Stimulated activated CD8-positive, alpha-beta memory T cell treated with anti-CD3 and anti-CD28 coated beads, Interleukin-12 subunit alpha, Interleukin-12 subunit beta, amount 100 ng/mL, for 4 hours (primary cell): Measurements from ENCODE around the gene LOC101059915.
A peak's percentile ranks its signal among the peaks of the same experiment; 100 is the strongest.
"Not testable (repeated sequence)": the region's sequence is repeated elsewhere in the genome, so short reads cannot be mapped to it uniquely, and the experiment has no call there.

Source experiments
- DNase-seq: peaks from one replicate; pipeline ENCODE4 v3.0.0-alpha.2; 2020; ENCODE audit warnings: low read depth

The LOC101059915 gene

DNA sequence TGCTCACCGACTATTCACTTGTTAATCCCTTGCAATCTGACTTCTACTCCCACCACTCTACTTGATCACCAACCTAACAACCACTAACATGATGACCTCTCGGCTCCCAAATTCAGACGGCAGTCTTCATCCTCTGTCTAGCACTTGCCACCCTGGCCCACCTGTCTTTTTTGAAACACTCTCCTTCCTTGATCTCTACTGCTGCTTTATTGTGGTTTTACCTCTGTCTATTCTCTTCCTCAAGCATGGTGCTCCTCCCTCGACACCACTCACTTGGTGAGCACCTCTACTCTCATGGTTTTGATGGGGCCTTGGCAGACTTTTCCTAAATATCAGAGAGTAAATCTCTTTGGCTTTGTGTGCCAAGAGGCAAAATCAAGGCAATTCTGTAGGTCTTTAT is 27.3 kb upstream of the LOC101059915 start:
- no peak for DNase-seq

DNA sequence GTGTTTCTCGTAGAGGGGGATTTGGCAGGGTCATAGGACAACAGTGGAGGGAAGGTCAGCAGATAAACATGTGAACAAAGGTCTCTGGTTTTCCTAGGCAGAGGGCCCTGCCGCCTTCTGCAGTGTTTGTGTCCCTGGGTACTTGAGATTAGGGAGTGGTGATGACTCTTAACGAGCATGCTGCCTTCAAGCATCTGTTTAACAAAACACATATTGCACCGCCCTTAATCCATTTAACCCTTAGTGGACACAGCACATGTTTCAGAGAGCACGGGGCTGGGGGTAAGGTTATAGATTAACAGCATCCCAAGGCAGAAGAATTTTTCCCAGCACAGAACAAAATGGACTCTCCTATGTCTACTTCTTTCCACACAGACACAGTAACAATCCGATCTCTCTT is 22.9 kb upstream of the LOC101059915 start:
- DNase-seq = not testable (repeated sequence)

DNA sequence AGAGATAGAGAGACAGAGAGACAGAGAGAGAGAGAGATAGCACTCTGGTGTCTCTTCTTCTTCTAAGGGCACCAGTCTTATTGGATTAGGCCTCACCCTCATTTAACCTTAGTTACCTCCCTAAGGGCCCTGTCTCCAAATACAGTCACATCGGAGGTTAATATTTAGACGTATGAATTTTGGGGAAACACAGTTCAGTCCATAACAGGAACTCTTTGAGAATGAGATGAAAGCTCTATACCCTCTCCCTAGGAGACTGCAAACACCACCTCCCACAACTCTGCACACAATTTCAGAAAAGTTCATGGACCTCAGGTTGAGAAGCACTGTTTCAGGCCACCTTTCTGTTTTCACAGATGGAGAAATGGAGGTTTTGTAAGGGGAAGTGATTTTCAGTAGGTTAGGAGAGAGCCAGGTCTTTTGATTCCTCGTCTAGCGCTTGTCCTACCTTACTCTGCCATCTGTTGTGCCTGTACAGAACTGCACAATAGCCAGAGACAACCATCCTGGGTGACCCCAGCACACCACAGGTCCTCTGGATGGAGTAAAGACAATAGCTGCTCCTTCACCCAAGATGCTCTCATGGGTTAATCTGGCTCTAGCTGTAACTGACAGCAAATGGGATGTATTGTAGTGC is 16.9 kb upstream of the LOC101059915 start:
- DNase-seq = no peak

DNA sequence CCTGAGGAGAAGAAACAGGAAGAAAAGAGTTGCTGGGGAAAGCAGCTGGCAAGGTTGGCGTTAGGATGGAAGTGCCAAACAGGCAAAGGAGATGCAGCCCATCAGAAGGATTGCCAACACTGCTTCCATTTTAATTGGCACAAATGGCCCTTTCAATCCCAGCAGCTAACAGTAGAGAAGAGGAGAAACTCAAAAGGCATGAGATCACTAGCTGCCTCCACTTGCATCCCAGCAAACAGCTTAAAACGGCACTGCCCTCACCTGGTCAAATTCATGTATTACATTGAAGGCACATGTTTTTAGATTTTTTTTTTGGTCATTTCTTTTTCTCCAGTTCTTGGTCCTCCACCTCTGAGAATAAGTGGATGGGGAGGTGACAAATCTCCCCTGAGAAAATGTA is 14.9 kb upstream of the LOC101059915 start:
- no peak for DNase-seq

DNA sequence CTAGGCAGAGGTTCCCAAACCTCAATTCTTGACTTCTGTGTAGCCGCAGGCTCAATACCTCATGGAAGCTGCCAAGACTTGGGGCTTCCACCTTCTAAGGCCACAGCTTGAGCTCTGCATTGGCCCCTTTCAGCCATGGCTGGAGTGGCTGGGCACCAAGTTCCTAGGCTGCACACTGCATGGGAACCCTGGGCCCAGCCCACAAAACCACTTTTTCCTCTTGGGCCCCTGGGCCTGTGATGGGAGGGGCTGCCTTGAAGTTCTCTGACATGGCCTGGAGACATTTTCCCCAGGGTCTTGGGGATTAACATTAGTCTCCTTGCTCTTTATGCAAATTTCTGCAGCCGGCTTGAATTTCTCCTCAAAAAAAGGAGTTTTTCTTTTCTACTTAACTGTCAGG is 14.0 kb upstream of the LOC101059915 start:
- DNase-seq = no peak

DNA sequence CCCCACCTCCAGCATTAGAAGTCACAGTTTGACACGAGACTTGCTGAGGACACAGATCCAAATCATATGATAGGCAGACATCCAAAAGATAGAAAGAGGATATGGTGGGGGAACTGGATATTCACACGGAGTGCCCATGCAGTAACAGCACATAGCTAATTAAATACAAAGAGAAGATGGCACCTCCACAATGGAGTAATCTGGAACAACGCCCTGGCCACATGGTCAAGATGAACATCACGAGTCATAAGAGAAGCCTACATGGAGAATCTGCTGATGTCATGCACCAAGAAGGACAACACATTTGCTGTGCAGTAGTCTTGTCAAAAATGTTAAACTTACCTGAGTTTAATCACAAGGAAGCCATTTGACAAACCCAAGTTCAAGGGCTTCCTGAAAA is 10.1 kb upstream of the LOC101059915 start:
- DNase-seq = no peak

DNA sequence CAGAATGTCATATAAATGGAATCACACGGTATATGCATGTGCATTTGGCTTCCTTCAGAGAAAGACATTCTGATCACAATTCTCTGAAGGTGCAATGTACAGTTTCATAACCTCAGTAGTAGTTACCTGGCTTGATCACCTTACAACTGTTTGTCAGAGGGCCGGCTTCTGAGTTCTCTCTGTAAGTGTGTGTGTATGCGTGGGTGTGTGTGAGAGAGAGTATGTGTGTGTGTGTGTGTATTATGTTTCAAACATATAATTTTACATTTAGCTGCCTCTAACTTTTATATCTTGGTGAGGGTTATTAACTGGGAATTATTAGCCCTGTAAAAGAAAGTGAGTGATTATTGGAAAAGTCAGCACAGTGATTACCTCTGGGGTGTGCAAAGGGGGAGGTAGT is 8.0 kb upstream of the LOC101059915 start:
- DNase-seq = no peak

DNA sequence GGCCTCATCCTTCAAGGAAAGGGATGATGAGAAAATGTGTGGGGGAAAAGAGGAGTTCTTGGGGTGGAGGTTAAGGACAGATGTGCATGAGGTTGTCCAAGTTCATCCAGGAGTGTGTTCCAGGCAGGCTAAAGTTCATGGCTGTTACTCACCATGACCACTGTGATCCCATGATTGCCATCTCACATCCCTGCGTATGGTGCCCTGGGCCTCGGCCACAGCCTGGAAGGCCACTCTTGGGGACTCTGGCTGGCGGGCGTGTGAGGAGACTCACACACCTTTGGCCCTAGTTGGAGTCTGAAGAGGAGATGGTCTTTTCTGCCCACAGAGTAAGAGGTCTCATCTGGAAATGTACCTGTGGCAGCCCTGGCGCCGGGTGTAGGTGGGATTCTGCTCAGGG is 7.4 kb upstream of the LOC101059915 start:
- DNase-seq = no peak

DNA sequence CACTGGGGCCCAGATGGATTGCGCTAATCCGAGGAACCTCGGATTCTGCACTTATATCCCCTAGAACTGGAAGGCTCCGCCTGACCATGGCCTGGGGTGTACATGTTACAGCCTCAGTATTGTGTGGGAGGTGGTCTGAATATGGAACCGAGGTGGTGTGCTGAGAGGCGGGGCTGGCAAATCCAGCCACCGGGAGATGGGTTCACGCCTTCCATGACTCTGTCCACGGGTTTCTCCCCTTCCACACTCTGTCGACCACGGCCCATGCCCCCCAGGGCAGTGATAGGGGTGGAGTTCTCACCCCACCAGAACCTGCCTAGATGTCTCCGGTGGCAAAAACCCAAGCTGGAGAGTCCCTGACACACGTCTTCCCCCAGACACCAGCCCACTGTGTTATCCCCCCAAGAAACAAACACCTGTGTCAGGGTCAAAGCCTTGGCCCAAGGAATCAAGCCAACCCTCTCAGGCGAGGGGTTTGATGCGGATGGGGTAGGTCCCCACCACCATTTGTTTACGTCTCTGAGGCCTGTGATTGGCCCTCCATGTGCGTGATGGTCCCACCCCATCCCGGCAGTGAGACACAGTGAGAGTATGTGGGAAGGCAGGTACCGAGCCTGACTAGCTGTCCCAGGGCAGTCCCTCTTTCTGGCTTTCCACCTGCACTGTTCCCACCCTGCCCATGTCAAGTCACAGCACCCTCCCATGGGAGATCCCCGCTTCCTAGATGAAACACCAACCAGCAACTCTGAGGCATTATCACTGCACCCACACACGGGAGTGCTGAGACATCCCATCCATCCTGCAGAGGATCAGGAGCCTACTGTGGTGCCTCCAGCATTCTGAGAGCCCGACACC is 6.6 kb upstream of the LOC101059915 start:
- no peak for DNase-seq

DNA sequence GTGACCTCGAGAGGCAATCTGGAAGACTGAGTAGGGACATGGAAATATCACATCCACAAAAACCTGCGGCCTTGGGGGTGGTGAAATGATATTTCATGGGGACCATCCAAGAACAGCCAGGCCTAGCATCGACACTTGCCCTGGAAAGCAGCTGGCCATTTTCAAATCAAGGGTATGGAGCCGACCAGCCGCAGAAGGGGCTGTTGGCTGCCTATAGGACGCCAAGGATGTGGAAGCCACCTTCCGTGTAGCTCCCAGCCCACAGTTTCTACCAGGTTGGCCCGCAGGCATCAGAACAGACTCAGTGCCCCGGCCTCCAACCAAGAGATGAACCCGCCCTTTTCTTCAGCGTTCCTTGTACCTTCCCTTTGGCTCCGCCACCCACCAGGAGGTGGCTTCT is 5.4 kb upstream of the LOC101059915 start:
- DNase-seq = no peak

DNA sequence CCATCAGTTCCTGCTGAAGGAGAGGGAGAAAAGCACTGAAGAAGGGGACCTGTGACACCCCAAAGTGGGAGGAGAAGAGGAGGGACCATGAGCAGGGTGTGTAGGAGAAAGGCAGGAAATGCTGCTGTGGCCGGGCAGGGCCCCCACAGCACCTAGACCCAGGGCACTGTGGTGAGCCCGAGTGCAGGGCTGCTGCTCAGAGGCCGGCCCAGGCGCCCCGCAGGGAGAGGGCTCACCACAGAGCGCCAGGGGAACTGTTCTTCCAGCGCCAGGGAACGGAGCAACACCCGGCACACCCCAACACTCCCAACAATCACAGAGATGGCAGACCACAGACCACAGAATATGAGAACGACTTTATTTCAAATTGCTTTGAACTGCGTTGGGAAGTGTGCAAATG is 4.7 kb upstream of the LOC101059915 start:
- not testable (repeated sequence) for DNase-seq

DNA sequence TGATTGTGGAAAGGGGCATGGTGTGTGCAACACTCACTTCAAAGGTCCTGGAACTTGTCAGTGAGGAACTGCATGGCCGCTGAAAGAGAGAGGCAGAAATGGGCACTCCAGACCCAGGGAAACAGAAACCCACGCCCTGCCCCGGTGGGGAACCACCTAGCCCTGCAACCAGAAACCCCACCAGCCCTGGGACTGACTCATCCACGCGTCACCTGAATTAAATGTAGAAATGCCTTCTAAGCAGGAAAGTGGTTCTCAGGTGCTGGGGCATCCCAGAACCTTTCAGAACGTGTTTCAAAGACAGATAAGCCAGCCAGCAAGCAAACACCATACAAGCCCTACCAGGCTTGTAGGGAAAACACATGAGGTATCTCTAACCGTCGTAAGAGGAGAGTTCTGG is 4.1 kb upstream of the LOC101059915 start:
- DNase-seq = peak; percentile 38

DNA sequence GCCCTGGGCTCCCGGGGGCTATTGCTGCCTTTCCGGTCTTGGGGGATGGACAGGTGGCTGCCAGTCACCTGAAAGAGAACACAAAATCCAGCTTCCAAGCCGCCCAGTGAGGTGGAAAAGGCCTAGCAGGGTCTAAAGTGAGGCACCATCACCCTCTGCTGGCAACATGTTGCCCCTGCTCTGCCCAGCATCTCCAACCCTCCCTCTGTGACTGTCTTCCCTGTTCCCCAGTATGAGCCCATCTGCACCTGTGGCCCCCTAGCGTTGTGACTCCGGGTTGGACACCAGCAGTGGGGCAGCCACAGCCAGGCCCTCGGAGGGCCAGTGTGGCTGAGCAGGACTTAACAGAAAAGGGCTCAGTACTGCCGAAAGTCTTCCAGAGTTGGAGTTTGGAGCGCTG is 3.1 kb upstream of the LOC101059915 start:
- DNase-seq = not testable (repeated sequence)

DNA sequence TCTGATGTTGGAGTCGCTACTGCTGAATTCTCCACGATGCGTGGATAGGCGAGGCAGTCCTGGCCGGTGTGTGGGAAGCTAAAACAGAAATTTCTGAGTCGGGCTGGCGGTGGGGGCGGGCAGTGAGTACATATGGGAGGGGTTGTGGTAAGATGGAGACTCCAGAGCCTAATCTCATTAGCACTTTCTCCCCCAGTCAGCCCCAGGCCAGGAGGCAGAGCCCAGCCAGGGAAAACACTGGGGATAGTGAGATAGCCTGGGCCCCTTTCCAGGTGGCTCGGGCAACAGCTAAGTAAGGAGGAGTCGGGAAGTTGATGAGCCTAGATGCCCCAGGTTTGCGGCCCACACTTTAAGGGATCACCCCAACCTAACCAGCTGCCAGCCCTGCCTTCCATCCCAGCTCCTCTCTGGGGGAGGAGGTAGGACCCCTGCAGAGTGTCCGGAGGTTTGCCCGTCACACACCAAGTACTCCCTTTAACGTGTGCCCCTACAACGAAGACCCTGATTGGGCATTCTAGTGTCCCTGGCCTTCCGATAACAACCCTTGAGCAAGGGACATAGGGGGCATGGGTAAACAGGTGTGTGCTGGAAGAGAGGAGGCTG is 2.4 kb upstream of the LOC101059915 start:
- no peak for DNase-seq

DNA sequence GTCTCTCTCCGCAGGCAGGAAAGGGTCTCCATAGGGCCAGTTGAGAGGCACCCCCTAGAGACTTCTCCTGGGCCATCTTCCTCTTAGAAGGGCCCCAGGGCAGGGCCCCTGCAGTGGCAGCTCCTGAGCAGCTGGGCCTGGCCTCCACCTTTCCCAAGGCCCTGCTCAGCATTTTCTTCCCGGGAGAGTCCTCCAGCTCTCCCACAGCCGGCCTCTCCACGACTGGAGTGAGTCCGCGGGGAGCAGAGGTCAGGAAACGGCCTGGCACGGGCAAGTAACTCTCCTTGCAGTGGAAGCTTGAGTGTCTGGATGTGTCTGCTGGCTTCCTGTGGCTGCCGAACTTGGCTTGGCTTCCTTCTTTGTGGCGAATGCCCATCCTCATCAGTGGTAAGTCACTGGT is 1.6 kb upstream of the LOC101059915 start:
- no peak for DNase-seq

DNA sequence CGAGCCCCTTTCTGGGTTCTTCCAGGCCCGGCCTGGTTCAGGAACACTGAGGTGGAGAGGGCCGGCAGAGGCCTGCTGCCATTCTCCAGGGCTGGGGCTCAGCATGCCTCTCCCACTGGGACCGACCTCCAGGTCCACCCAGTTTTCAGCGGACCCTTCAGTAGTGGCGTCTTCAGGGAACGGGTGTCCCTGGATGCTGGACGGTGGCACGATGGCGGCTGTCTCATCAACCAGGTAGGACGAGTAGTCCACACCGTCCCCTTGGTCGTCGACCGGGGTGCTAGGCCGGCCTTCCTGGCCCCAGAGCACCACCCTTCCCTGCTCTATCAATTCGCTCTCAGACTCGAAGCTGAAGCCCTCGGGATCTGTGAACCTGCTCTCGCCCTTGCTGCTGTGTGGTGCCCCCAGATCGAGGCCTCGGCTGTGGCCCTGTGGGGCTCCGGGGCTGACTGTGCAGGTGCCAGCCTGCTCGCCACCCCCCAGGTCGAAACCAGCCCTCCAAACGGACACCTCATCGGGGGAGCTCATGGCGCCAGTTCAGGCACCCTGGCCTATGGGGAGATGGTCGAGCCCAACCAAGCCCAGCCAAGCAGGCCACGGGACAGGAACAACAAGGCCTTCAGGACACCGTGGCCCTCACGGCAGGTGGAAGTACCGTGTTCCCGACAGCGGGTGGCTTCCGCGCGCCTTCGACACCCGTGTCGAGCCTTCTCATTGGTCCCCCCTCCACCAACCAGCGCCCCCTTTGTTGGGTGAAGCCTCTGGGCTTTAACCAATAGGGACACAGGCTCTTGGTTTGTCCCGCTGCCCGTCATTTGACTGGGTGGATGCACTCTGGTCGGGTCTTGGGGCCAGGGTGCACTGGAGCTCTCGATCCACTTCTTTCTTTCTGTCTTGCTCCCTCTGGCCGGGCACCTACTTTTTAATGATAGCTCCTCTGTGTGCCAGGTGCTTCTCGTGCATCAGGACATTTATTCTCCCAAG is 814 bp upstream of the LOC101059915 start:
- no peak for DNase-seq

DNA sequence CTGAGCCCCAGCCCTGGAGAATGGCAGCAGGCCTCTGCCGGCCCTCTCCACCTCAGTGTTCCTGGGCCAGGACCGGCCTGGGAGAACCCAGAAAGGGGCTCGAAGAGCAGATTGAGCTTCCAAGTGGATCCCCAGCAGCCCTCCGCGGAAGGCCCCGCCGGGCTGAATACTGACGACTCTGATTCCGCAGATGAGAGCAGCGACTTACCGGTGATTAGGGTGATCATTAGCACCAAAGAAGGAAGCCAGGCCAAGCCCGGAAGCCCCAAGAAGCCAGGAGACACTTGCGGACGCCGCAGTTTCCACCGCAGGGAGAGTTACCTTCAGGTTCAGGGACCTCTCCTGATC is 876 bp downstream of the LOC101059915 start:
- DNase-seq = no peak

DNA sequence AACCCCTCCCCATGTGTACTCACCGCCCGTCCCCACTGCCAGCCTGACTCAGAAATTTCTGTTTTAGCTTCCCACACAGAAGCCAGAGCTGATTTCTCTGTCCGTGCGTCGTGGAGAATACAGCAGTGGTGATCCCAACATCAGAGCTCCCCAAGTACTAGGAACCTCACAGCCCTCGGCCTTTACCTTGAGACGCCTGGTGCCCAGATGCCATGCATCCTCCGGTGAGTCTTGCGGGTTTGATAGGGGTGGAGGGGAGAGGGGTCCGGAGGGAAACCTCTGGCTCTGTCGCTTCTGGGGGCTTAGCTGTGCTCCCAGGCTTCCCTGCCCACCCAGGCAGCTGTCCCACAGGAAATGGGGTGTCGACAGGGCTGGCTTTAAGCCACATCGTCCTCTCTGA is 2.1 kb downstream of the LOC101059915 start:
- DNase-seq = no peak

DNA sequence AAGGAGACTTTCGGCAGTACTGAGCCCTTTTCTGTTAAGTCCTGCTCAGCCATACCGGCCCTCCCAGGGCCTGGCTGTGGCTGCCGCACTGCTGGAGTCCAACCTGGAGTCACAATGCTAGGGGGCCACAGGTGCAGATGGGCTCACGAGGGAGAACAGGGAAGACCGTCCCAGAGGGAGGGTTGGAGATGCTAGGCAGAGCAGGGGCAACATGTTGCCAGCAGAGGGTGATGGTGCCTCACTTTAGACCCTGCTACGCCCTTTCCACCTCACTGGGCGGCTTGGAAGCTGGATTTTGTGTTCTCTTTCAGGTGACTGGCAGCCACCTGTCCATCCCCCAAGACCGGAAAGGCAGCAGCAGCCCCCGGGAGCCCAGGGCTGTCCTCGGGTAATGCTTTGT is 2.6 kb downstream of the LOC101059915 start:
- not testable (repeated sequence) for DNase-seq

DNA sequence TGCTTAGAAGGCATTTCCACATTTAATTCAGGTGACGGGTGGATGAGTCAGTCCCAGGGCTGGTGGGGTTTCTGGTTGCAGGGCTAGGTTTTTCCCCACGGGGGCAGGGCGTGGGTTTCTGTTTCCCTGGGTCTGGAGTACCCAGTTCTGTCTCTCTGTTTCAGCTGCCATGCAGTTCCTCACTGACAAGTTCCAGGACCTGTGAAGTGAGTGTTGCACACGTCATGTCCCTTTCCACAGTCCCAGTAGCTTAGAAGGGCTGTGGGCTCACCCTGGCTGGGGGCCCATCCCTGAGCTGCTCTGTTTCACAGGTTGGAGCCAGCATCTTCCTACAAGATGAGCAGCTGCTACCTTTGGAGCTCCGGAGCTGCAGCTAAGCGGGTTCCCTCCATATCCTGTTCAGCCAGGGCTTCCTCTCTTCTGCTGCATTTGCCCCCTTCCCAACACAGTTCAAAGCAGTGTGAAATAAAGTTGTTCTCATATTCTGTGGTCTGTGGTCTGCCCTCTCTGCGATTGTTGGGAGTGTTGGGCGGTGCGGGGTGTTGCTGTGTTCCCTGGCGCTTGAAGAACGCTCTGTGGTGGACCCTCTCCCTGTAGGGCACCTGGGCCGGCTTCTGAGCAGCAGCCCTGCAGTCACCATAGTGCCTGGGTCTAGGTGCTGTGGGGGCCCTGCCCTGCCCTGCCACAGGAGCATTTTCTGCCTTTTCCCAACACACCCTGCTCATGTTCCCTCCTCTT is 3.9 kb downstream of the LOC101059915 start:
- DNase-seq = peak; percentile 25

DNA sequence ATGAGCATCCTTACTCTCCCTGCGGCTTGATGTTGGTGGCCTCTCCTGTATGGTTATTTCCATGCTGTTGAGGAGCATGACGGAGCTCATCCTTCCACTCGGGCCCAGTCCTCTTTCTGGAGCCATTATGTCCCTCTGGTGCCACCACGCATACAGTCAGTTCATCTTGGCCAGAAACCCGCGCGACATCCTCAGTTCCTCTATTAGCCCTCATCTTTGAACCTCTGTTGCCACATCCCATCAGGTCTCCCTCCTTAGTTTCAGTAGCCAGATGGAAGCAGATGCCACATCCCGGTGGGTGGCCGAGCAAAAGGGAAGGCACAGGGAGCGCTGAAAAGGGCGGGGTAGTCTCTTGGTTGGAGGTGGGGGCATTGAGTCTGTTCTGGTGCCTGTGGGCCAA is 4.6 kb downstream of the LOC101059915 start:
- no peak for DNase-seq
